CD4-positive, alpha-beta memory T cell (primary cell): Measurements from ENCODE around the gene SAMD11. TPM values are rescaled to one million over a fixed set of nuclear protein-coding genes. Genes with fewer than 3 reads are reported as not detected.

Source experiments
- CTCF ChIA-PET: fragments of 350-600 bp; sonication (Branson Sonifier 250); formaldehyde crosslinking; loops from one replicate; lab custom pipeline; 2021; ENCODE audit warnings: inconsistent platforms; ENCODE audit not compliant: partially characterized antibody; lab: Charles Lee
- POLR2A ChIA-PET: fragments of 350-600 bp; sonication (Branson Sonifier 250); formaldehyde crosslinking; loops from one replicate; lab custom pipeline; 2021; ENCODE audit not compliant: partially characterized antibody; lab: Charles Lee
- DNase-seq, 5 donors: peaks; one replicate each; pipeline versions ENCODE4 v3.0.0 to v3.0.0-alpha.2; 2020 to 2022; ENCODE audit warnings: mixed read lengths in 1 of 5
- H3K27ac ChIP-seq: one replicate; pipeline ENCODE4 v1.7.0; 2013; ENCODE audit warnings: low read depth, low read length
- H3K27me3 ChIP-seq: 2 replicates; pipeline ENCODE4 v1.7.0; 2013; ENCODE audit warnings: mild to moderate bottlenecking, low read length, moderate library complexity; ENCODE audit not compliant: insufficient read depth
- H3K36me3 ChIP-seq: 2 replicates; pipeline ENCODE4 v1.7.0; 2013; ENCODE audit warnings: mild to moderate bottlenecking, low read length, moderate library complexity; ENCODE audit not compliant: insufficient read depth
- H3K4me1 ChIP-seq: 2 replicates; pipeline ENCODE4 v1.7.0; 2013; ENCODE audit warnings: mild to moderate bottlenecking, low read length, moderate library complexity; ENCODE audit not compliant: insufficient read depth
- H3K4me3 ChIP-seq, 2 donors: one replicate each; pipeline ENCODE4 v1.7.0; 2013; ENCODE audit warnings: low read length in 2 of 2, mild to moderate bottlenecking in 1 of 2
- H3K9me3 ChIP-seq, 2 donors: one replicate each; pipeline ENCODE4 v1.7.0; 2013; ENCODE audit warnings: low read length in 2 of 2, control low read depth in 1 of 2; ENCODE audit not compliant: control insufficient read depth in 1 of 2
- H3K27ac Mint-ChIP-seq, 7 donors: one replicate each; pipeline ENCODE4 v1.8.0; 2020 to 2021; ENCODE audit warnings: mixed read lengths in 7 of 7, mild to moderate bottlenecking in 6 of 7, inconsistent platforms in 3 of 7, moderate library complexity in 3 of 7
- H3K27me3 Mint-ChIP-seq, 2 donors: one replicate each; pipeline ENCODE4 v1.8.0; 2020 to 2021; ENCODE audit warnings: mixed read lengths in 2 of 2
- H3K36me3 Mint-ChIP-seq, 2 donors: one replicate each; pipeline ENCODE4 v1.8.0; 2020 to 2021; ENCODE audit warnings: mixed read lengths in 2 of 2, inconsistent platforms in 1 of 2, mild to moderate bottlenecking in 1 of 2
- H3K4me1 Mint-ChIP-seq, 4 donors: one replicate each; pipeline ENCODE4 v1.8.0; 2020 to 2021; ENCODE audit warnings: mixed read lengths in 4 of 4, mild to moderate bottlenecking in 1 of 4
- H3K4me3 Mint-ChIP-seq, 8 donors: one replicate each; pipeline ENCODE4 v1.8.0; 2020 to 2021; ENCODE audit warnings: mixed read lengths in 8 of 8, mild to moderate bottlenecking in 7 of 8, moderate library complexity in 6 of 8, inconsistent platforms in 3 of 8
- H3K9me3 Mint-ChIP-seq, 8 donors: one replicate each; pipeline ENCODE4 v1.8.0; 2020 to 2021; ENCODE audit warnings: mixed read lengths in 8 of 8, mild to moderate bottlenecking in 5 of 8, inconsistent platforms in 3 of 8, moderate library complexity in 1 of 8
- intact Hi-C: fragments of 100-400 bp; cut with micrococcal nuclease; formaldehyde crosslinking; loops from one replicate; pipeline ENCODE4 v1.15.1; 2023
- polyA plus RNA-seq, 2 donors: library from polyadenylated mRNA; unstranded; fragments of 300-500 nt; fragmentation: Illumina TruSeq; gene quantifications; one replicate each; pipeline ENCODE4 v1.2.3, GENCODE V29; 2021
- total RNA-seq, 2 experiments: library from RNA; stranded (reverse); gene quantifications; one replicate each; pipeline ENCODE4 v1.2.3, GENCODE V29; 2021

The SAMD11 gene
- total and polyA plus RNA-seq, 4 experiments from 2014 or later = 0.10 TPM; not detected in 3

- peaks cover 36% of the 10 kb centered on the region for H3K4me1 ChIP-seq
Measured at GRCh38 chr1:962381-963300, 38.9 kb downstream of the SAMD11 start.

GRCh38 chr1:963301-963651 is 39.6 kb downstream of the SAMD11 start:
- Histone ChIP-seq H3K27ac (no peak overlapping the region), H3K36me3 (no peaks in the 10 kb centered on the region), H3K4me3 (no peak overlapping the region), H3K27me3 (no peaks in the 10 kb centered on the region), H3K9me3 (no peaks in the 10 kb centered on the region), H3K4me1 (peaks cover 29% of the 10 kb centered on the region)
- peaks cover 2 to 18% (median 8%) of the 10 kb centered on the region in 4 donors for H3K4me1 Mint-ChIP-seq
- H3K9me3 Mint-ChIP-seq = no peaks in the 10 kb centered on the region
- H3K36me3 Mint-ChIP-seq = peaks cover 0 to 5% of the 10 kb centered on the region in 2 donors
- H3K27ac Mint-ChIP-seq = no peak overlapping the region
- ChIA-PET POLR2A (no interaction called here), CTCF (no interaction called here)
- intact Hi-C loops = no loop called here
- peak overlapping the region in 2 of 8 donors; percentile 20 to 42 for H3K4me3 Mint-ChIP-seq
- DNase-seq = no peak
- H3K27me3 Mint-ChIP-seq = no peaks in the 10 kb centered on the region

More at GRCh38 chr1:962381-963300, 38.9 kb downstream of the SAMD11 start:
- no peaks in the 10 kb centered on the region for H3K27me3 Mint-ChIP-seq
- POLR2A ChIA-PET = interaction anchor here (0.8 kb wide), 1 partner anchor 22 kb away, joined by 3 read pairs; no protein-coding TSS in a partner anchor
- no peaks in the 10 kb centered on the region for H3K9me3 Mint-ChIP-seq
- H3K27me3 ChIP-seq = no peaks in the 10 kb centered on the region
- intact Hi-C loops = no loop called here
- peaks cover 0 to 7% of the 10 kb centered on the region in 2 donors for H3K36me3 Mint-ChIP-seq
- peak overlapping the region in 1 of 7 donors; percentile 13 for H3K27ac Mint-ChIP-seq
- no peaks in the 10 kb centered on the region for H3K36me3 ChIP-seq
- H3K4me3 Mint-ChIP-seq = peak overlapping the region in 5 of 8 donors; percentile 41 to 82 (median 77)
- H3K9me3 ChIP-seq = no peaks in the 10 kb centered on the region
- H3K27ac ChIP-seq = no peak overlapping the region
- no peak for DNase-seq
- CTCF ChIA-PET = no interaction called here
- H3K4me3 ChIP-seq = no peak overlapping the region
- H3K4me1 Mint-ChIP-seq = peaks cover 4 to 22% (median 12%) of the 10 kb centered on the region in 4 donors

GRCh38 chr1:963746-964525 is 40.2 kb downstream of the SAMD11 start:
- Histone ChIP-seq H3K4me1 (peaks cover 25% of the 10 kb centered on the region), H3K27me3 (no peaks in the 10 kb centered on the region), H3K27ac (no peak overlapping the region), H3K9me3 (no peaks in the 10 kb centered on the region), H3K36me3 (no peaks in the 10 kb centered on the region), H3K4me3 (no peak overlapping the region)
- ChIA-PET CTCF (no interaction called here), POLR2A (no interaction called here)
- DNase-seq = peak in 1 of 5 donors; percentile 19
- Mint-ChIP-seq H3K36me3 (peaks cover 0 to 2% of the 10 kb centered on the region in 2 donors), H3K4me1 (peaks cover 0 to 11% (median 4%) of the 10 kb centered on the region in 4 donors), H3K27me3 (no peaks in the 10 kb centered on the region), H3K27ac (no peak overlapping the region), H3K9me3 (no peaks in the 10 kb centered on the region), H3K4me3 (peak overlapping the region in 1 of 8 donors; percentile 2)
- intact Hi-C loops = no loop called here

DNA sequence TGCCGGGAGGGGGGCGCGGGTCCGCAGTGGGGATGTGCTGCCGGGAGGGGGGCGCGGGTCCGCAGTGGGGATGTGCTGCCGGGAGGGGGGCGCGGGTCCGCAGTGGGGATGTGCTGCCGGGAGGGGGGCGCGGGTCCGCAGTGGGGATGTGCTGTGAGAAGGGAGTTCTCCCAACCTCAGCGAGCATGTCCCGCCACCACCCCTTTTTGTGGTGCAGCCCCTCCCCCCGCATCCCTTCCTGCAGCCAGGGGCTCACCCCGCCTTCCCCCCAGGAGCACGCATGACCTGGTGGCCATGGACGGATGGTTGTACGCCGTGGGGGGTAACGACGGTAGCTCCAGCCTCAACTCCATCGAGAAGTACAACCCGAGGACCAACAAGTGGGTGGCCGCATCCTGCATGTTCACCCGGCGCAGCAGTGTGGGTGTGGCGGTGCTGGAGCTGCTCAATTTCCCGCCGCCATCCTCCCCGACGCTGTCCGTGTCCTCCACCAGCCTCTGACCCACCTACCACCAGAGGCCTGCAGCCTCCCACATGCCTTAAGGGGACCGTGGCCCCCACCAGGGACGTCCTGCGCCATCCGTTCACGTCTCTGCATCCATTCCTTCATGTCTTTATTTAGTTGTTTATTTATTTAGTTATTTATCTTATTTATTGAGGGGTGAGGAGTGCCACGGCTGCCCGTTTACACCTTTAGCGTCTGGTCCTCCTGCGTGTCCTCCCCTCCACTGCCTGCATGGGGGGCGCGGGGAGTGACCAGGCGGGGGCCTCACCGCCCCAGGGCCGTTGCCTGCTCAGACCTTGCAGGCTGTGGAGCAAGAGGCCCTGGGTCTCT is 41.2 kb downstream of the SAMD11 start:
- peak in 1 of 5 donors; percentile 38 for DNase-seq
- intact Hi-C loops = no loop called here

DNA sequence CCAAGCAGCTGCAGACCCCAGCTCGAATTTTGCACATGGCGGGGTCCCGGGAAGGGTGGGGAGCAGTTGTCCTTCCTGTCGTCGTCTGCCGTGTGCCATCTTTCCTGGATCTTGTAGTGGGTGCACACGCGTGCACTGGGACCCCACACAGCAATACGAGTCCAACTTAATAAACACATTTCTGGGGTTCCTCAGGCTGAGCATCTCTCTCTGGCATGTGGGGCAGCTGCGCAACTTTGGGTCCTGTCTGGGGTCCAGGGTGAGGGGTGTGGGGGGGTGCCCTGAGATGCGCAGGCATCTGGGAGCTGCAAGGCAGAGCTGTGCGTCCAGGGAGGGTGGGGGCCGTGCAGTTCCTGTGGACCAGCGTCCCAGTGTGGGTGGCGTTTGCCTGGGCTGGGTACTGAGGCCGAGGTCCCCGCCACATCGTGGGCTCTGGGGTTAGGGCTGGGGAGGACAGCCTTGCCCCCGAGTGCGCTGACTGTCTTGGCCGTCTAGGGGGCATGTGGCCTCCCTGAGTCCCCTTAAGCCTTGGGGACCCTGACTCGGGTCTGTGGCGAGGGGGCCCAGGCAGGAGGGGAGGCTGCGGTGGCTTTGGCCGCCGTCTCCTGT is 41.9 kb downstream of the SAMD11 start:
- Histone ChIP-seq H3K9me3 (no peaks in the 10 kb centered on the region), H3K27ac (peak overlapping the region; percentile 67), H3K4me3 (peak overlapping the region in 1 of 2 donors; percentile 67), H3K27me3 (no peaks in the 10 kb centered on the region), H3K4me1 (peaks cover 25% of the 10 kb centered on the region), H3K36me3 (no peaks in the 10 kb centered on the region)
- CTCF ChIA-PET = no interaction called here
- H3K4me3 Mint-ChIP-seq = peak overlapping the region in 5 of 8 donors; percentile 9 to 43 (median 20)
- H3K4me1 Mint-ChIP-seq = peaks cover 0 to 14% (median 5%) of the 10 kb centered on the region in 4 donors
- intact Hi-C loops = no loop called here
- H3K27ac Mint-ChIP-seq = peak overlapping the region in 2 of 7 donors; percentile 30 to 48
- DNase-seq = peak in 1 of 5 donors; percentile 39
- no peaks in the 10 kb centered on the region for H3K36me3 Mint-ChIP-seq
- no peaks in the 10 kb centered on the region for H3K9me3 Mint-ChIP-seq
- H3K27me3 Mint-ChIP-seq = peaks cover 1 to 2% of the 10 kb centered on the region in 2 donors
- POLR2A ChIA-PET = interaction anchor here (1.1 kb wide), 1 partner anchor 31 kb away, joined by 4 read pairs; no protein-coding TSS in a partner anchor

More for the DNA sequence above, 41.2 kb downstream of the SAMD11 start:
- POLR2A ChIA-PET = interaction anchor here (1.1 kb wide), 1 partner anchor 30 kb away, joined by 4 read pairs; no protein-coding TSS in a partner anchor
- H3K9me3 Mint-ChIP-seq = no peaks in the 10 kb centered on the region
- H3K27me3 Mint-ChIP-seq = peaks cover 1 to 2% of the 10 kb centered on the region in 2 donors
- peak overlapping the region in 2 of 7 donors; percentile 82 to 88 for H3K27ac Mint-ChIP-seq
- Histone ChIP-seq H3K36me3 (no peaks in the 10 kb centered on the region), H3K4me1 (peaks cover 25% of the 10 kb centered on the region), H3K4me3 (no peak overlapping the region), H3K27me3 (no peaks in the 10 kb centered on the region), H3K9me3 (no peaks in the 10 kb centered on the region), H3K27ac (no peak overlapping the region)
- H3K4me3 Mint-ChIP-seq = peak overlapping the region in 2 of 8 donors; percentile 21 to 28
- CTCF ChIA-PET = no interaction called here
- peaks cover 0 to 2% of the 10 kb centered on the region in 2 donors for H3K36me3 Mint-ChIP-seq
- H3K4me1 Mint-ChIP-seq = peaks cover 0 to 14% (median 5%) of the 10 kb centered on the region in 4 donors

DNA sequence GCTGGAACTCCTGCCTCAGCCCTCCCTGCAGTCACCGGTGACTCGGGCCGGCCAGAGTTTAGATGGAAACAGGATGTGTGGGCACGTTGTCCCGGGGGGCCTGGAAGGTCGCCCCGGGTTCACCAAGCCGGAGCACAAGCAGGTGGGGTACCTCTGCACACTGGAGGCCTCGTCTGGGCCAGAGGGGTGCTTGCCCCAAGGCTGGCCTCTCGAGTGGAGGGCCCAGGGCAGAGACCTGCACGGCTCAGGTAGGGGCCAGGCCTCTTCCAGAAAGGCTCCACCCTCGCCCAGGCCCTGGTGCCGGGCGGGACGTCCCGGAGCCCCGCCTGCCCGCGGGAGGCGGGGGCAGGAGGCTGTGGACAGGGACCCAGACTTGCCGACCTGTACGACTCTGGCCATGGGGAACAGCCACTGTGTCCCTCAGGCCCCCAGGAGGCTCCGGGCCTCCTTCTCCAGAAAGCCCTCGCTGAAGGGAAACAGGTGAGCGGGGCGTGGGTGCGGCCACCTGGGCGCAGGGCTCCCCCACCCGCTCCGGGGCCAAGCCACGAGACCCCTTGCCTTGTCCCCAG is 42.5 kb downstream of the SAMD11 start, which contains the start of gene PLEKHN1:
TSS of gene PLEKHN1 (plus strand) at position 348 of the 569 bp plus-strand sequence. CDS start at position 398, 50 bp downstream.
- POLR2A ChIA-PET = interaction anchor here (0.7 to 1.3 kb wide), 9 partner anchors 8 to 382 kb away, joined by 3 to 11 read pairs (median 4); partner anchors contain the start of genes ISG15 and NOC2L
- intact Hi-C loops = no loop called here
- H3K4me3 ChIP-seq = peak within 1 kb of the TSS; percentile 47 to 67
- peaks cover 1 to 2% of the 10 kb centered on the region in 2 donors for H3K27me3 Mint-ChIP-seq
- peak in 2 of 5 donors; percentile 12 to 53 for DNase-seq
- CTCF ChIA-PET = interaction anchor here (0.9 to 1.7 kb wide), 4 partner anchors 8 to 97 kb away, joined by 3 to 9 read pairs (median 5); partner anchors contain the start of gene NOC2L
- peak within 1 kb of the TSS; percentile 67 for H3K27ac ChIP-seq
- H3K4me1 Mint-ChIP-seq = peaks cover 0 to 14% (median 5%) of the 10 kb centered on the region in 4 donors
- peak within 1 kb of the TSS; percentile 76 to 91 (median 81) for H3K4me3 Mint-ChIP-seq
- no peaks in the 10 kb centered on the region for H3K36me3 Mint-ChIP-seq
- H3K36me3 ChIP-seq = no peaks in the 10 kb centered on the region
- H3K27me3 ChIP-seq = no peaks in the 10 kb centered on the region
- no peaks in the 10 kb centered on the region for H3K9me3 ChIP-seq
- peak within 1 kb of the TSS in 4 of 7 donors; percentile 41 to 53 (median 50) for H3K27ac Mint-ChIP-seq
- H3K4me1 ChIP-seq = peaks cover 24% of the 10 kb centered on the region
- no peaks in the 10 kb centered on the region for H3K9me3 Mint-ChIP-seq
